MM.1S (cell line): ENCODE measurements around the gene DSCAM.

Experiments
- DNase-seq: peaks from one replicate; pipeline ENCODE4 v3.0.0-alpha.2; 2015
- H2AFZ ChIP-seq: fragments of 300-600 bp; sonication (generic); 2 replicates; pipeline ENCODE4 v1.6.0; 2016; ENCODE audit warnings: antibody characterized with exemption, low read length
- H3F3A ChIP-seq: fragments of 300-600 bp; sonication (generic); 2 replicates; pipeline ENCODE4 v1.6.1; 2016; ENCODE audit warnings: mild to moderate bottlenecking, antibody characterized with exemption, low read length, moderate library complexity, mixed read lengths; ENCODE audit not compliant: insufficient read depth
- H3K27ac ChIP-seq: fragments of 300-600 bp; sonication (generic); 2 replicates; pipeline ENCODE4 v1.5.1; 2016; ENCODE audit warnings: mild to moderate bottlenecking, low read length
- H3K27me3 ChIP-seq: fragments of 300-600 bp; sonication (generic); replicated peaks from 2 replicates; pipeline ENCODE4 v1.6.0; 2016; ENCODE audit warnings: low read length; ENCODE audit not compliant: insufficient read depth
- H3K36me3 ChIP-seq: fragments of 300-600 bp; sonication (generic); replicated peaks from 2 replicates; pipeline ENCODE4 v1.6.1; 2016; ENCODE audit warnings: mild to moderate bottlenecking, low read length, mixed read lengths; ENCODE audit not compliant: insufficient read depth
- H3K4me1 ChIP-seq: fragments of 300-600 bp; sonication (generic); 2 replicates; pipeline ENCODE4 v1.6.1; 2016; ENCODE audit warnings: low read length, mixed read lengths
- H3K4me2 ChIP-seq: fragments of 300-600 bp; sonication (generic); 2 replicates; pipeline ENCODE4 v1.6.0; 2016; ENCODE audit warnings: low read depth, low read length
- H3K4me3 ChIP-seq: fragments of 300-600 bp; sonication (generic); 2 replicates; pipeline ENCODE4 v1.5.1; 2016; ENCODE audit warnings: low read length, mixed read lengths
- H3K79me2 ChIP-seq: fragments of 300-600 bp; sonication (generic); 2 replicates; pipeline ENCODE4 v1.6.1; 2016; ENCODE audit warnings: mixed run types, low read length, mixed read lengths
- H3K9ac ChIP-seq: fragments of 300-600 bp; sonication (generic); 2 replicates; pipeline ENCODE4 v1.6.1; 2016; ENCODE audit warnings: low read length, mixed read lengths
- H3K9me2 ChIP-seq: fragments of 300-600 bp; sonication (generic); replicated peaks from 2 replicates; pipeline ENCODE4 v1.6.1; 2016; ENCODE audit warnings: mild to moderate bottlenecking, low read length, mixed read lengths; ENCODE audit not compliant: insufficient read depth
- H3K9me3 ChIP-seq: fragments of 300-600 bp; sonication (generic); replicated peaks from 2 replicates; pipeline ENCODE4 v1.6.1; 2016; ENCODE audit warnings: mild to moderate bottlenecking, low read length, mixed read lengths; ENCODE audit not compliant: insufficient read depth
- H4K20me1 ChIP-seq: fragments of 300-600 bp; sonication (generic); 2 replicates; pipeline ENCODE4 v1.6.1; 2016; ENCODE audit warnings: mild to moderate bottlenecking, low read length, moderate library complexity, mixed read lengths; ENCODE audit not compliant: insufficient read depth
- CTCF ChIP-seq: fragments of 300-600 bp; sonication (generic); IDR thresholded peaks from 2 replicates; pipeline ENCODE4 v1.5.1; 2016; ENCODE audit warnings: antibody characterized with exemption, low read length, mixed read lengths
- EZH2 ChIP-seq: fragments of 300-600 bp; sonication (generic); optimal IDR thresholded peaks from 2 replicates; pipeline ENCODE3; 2017; ENCODE audit warnings: low read depth, mild to moderate bottlenecking, antibody characterized with exemption, low read length, mixed read lengths
- EZH2phosphoT487 ChIP-seq: fragments of 300-600 bp; sonication (generic); IDR thresholded peaks from 2 replicates; pipeline ENCODE4 v1.6.1; 2018; ENCODE audit warnings: antibody characterized with exemption, low read length

Gene DSCAM

GRCh38 chr21:40179166-40179565 is 667.8 kb downstream of the DSCAM start:
- H3K79me2 ChIP-seq = no peaks in the 10 kb centered on the region
- no peaks in the 10 kb centered on the region for H3K27me3 ChIP-seq
- no peak overlapping the region for H3K4me2 ChIP-seq
- no peaks in the 10 kb centered on the region for H3F3A ChIP-seq
- no peak overlapping the region for H3K9ac ChIP-seq
- no peak overlapping the region for H3K27ac ChIP-seq
- TF ChIP-seq EZH2phosphoT487 = no peak
- no peak for TF ChIP-seq CTCF
- TF ChIP-seq EZH2 = no peak
- no peaks in the 10 kb centered on the region for H3K9me3 ChIP-seq
- no peaks in the 10 kb centered on the region for H3K36me3 ChIP-seq
- no peaks in the 10 kb centered on the region for H3K9me2 ChIP-seq
- no peak overlapping the region for H2AFZ ChIP-seq
- no peak overlapping the region for H3K4me3 ChIP-seq
- no peaks in the 10 kb centered on the region for H4K20me1 ChIP-seq
- H3K4me1 ChIP-seq = peaks cover 11% of the 10 kb centered on the region
- no peak for DNase-seq

- Histone ChIP-seq H3K9me2 (no peaks in the 10 kb centered on the region), H3K27ac (no peak overlapping the region), H3K79me2 (no peaks in the 10 kb centered on the region), H3K4me3 (no peak overlapping the region), H3K9me3 (no peaks in the 10 kb centered on the region), H3K4me1 (peaks cover 11% of the 10 kb centered on the region), H3K27me3 (no peaks in the 10 kb centered on the region), H2AFZ (no peak overlapping the region), H3F3A (no peaks in the 10 kb centered on the region), H4K20me1 (no peaks in the 10 kb centered on the region), H3K9ac (no peak overlapping the region), H3K36me3 (no peaks in the 10 kb centered on the region), H3K4me2 (no peak overlapping the region)
- no peak for DNase-seq
- TF ChIP-seq EZH2 (no peak), CTCF (no peak), EZH2phosphoT487 (no peak)
Observed at GRCh38 chr21:40178726-40179125, 668.2 kb downstream of the DSCAM start.

- no peak for TF ChIP-seq CTCF
- TF ChIP-seq EZH2phosphoT487 = no peak
- DNase-seq = no peak
- H3F3A ChIP-seq = no peaks in the 10 kb centered on the region
- H3K9ac ChIP-seq = no peak overlapping the region
- no peak overlapping the region for H2AFZ ChIP-seq
- H3K79me2 ChIP-seq = no peaks in the 10 kb centered on the region
- H3K4me1 ChIP-seq = peaks cover 11% of the 10 kb centered on the region
- H3K4me2 ChIP-seq = no peak overlapping the region
- H3K9me2 ChIP-seq = no peaks in the 10 kb centered on the region
- H3K9me3 ChIP-seq = no peaks in the 10 kb centered on the region
- H3K4me3 ChIP-seq = no peak overlapping the region
- no peaks in the 10 kb centered on the region for H3K36me3 ChIP-seq
- no peak overlapping the region for H3K27ac ChIP-seq
- no peaks in the 10 kb centered on the region for H3K27me3 ChIP-seq
- no peaks in the 10 kb centered on the region for H4K20me1 ChIP-seq
Observed at GRCh38 chr21:40177979-40178378, 669.0 kb downstream of the DSCAM start.

GRCh38 chr21:40176724-40177123 is 670.2 kb downstream of the DSCAM start:
- no peaks in the 10 kb centered on the region for H3K36me3 ChIP-seq
- H3K9me3 ChIP-seq = no peaks in the 10 kb centered on the region
- peaks cover 11% of the 10 kb centered on the region for H3K4me1 ChIP-seq
- H3K9me2 ChIP-seq = no peaks in the 10 kb centered on the region
- TF ChIP-seq CTCF = no peak
- no peak for TF ChIP-seq EZH2
- no peak for TF ChIP-seq EZH2phosphoT487
- DNase-seq = peak; percentile 85
- H3K27me3 ChIP-seq = no peaks in the 10 kb centered on the region
- H2AFZ ChIP-seq = no peak overlapping the region
- H3K4me3 ChIP-seq = no peak overlapping the region
- H3F3A ChIP-seq = no peaks in the 10 kb centered on the region
- no peak overlapping the region for H3K27ac ChIP-seq
- no peaks in the 10 kb centered on the region for H3K79me2 ChIP-seq
- no peaks in the 10 kb centered on the region for H4K20me1 ChIP-seq
- H3K9ac ChIP-seq = no peak overlapping the region
- peak overlapping the region; percentile 5; the same call in 1 of the 2 replicates for H3K4me2 ChIP-seq
